Midbrain (tissue), 1 donor: Measurements from ENCODE around the gene AGBL1.

ENCODE experiments used
- DNase-seq: peaks from one replicate; lab custom pipeline; 2025; lab: John Stamatoyannopoulos, UW

Gene AGBL1

DNA sequence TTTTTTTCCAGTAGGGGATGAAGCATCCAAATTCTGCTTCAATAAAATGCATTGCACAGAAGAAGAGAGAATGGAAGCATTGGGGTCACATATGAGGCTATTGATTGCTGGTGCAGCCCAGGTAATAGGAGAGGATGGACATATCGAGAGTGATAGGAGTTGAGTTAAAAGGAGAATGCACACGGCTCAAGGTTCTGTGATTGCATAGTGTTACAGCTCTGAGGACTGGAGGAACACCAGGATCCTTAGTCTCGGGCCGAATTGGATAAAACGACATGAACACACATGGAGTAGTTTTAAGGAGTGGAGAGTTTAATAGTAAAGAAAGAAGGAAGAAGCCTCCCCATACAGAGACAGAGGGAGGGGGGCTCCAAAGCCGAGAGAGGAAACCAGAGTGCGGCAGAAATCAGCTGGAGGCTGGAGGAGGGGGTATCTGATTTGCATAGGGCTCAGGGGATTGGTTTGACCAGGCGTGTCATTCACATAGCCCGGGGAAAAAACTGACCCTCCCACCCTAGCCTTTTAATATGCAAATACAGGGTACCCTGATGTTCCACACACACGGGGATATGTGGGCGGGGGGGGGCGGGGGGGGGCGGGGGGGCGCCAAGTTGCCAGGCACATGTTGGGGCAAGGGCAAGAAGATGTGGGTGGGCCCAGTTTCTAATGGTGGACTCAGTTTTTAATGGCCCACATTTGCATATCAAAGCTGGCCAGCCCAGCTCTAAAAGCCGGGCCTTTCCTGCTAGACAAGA is 156.9 kb downstream of the AGBL1 start:
- no peak for DNase-seq

DNA sequence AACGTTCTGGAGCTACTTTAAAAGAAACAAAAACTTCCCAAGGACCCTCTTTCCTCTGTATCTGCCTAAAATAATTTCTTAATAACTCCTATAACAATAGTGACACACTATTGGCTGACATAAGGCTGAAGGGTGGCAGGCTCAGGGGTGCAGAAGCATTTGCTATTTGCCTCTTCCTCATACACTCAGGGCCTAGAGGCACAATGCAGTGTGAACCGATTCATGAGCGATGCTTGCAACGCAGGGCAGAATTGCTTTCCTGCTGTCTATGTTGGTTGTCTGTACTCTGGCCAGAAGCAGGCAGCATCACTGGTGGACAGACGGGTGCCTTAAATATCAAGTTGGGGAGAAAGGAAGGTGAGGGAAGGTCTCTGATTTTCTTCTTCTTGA is 157.4 kb downstream of the AGBL1 start:
- no peak for DNase-seq

DNA sequence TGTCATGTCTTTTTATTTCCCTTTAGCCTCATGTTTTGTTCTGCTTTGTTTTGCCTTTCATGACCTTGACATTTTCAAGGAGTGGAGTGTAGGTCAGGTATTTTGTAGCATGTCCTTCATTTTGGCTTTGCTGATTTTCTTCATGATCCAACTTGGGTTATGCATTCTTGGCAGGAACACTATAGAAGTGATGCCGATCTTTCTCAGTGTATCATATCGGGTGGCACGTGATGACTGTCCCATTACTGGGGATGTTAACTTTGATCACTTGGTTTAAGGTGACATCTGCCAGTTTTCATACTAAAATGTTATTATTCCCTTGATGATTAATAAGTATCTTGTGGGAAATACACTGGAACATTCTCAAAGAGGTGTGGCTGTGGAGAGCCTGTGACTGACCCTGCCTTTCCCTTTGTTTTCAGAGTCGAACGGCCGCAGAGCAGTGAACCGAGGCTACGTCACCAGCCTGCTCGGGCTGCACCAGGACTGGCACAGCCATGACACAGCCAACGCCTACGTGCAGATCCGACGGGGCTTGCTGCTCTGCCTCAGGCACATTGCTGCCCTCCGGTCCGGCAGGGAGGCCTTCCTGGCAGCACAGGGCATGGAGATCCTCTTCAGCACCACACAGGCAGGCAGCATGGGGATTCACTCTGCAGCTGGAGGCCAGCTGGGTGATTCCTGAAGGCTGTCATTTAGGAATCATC is 167.7 kb downstream of the AGBL1 start:
- DNase-seq, result no peak

DNA sequence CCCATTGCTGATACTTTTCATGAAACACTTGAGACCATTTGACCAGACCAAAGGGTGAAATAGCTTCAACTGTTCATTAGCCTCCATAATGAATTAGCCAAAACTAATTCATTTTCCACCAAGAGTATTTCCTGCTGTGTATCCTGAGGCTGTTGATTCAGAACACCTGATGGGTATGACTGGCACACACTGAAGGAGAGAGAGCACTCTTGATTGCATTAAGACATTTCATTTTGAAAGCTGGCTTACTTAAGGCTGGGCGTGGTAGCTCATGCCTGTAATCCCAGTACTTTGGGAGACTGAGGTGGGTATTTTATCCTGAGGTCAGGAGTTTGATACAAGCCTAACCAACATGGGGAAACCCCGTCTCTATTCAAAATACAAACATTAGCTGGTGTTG is 175.6 kb downstream of the AGBL1 start:
- DNase-seq, result no peak

DNA sequence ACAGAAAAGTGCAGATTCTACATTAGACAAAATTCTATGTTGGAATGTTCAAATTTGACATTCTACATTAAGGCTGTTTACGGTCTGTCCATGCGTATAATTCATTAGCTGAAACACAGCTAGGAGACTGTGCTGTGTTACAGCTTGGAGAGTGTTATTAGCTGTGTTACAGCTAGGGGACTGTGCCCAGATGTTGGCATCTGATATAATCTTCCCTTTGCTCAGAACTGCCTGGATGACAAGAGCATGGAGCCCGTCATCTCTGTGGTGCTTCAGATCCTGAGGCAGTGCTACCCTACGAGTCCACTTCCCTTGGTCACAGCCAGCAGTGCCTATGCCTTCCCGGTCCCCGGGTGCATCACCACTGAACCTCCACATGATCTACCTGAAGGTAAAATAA is 177.0 kb downstream of the AGBL1 start:
- no peak for DNase-seq

DNA sequence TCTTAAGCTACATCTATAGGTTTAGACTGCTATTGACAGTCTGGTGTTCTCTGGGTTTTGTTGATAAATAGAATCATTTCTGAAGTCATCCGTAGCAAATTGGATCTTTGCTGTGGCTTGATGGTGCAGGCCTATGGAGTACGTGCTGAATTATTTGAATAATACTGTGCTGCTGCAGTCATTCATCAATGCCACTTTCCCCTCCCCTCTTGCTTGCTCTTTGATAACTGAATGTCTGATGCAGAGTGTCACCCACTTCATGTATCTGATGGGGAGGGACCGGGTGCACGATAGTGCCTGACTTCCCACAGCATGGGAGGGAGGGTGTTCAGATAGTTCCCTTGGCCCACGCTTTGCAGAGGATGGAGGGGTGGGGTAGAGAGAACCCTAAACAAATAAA is 179.9 kb downstream of the AGBL1 start:
- no peak for DNase-seq

DNA sequence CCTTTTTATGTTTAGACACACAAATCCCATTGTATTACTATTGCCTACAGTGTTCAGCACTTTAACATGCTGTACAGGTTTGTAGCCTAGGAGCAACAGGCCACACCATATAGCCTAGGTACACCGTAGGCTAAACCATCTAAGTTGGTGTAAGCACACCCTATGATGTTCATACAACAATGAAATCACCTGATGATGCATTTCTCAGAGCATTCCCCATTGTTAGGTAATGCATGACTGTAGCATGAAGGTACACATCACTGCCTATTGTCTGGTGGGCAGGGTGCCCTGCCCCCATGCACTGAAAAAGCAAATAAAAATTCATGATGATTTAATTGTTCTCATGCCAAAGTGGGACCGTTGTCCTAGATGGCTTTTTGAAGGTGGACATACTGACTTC is 183.6 kb downstream of the AGBL1 start:
- DNase-seq, result no peak

DNA sequence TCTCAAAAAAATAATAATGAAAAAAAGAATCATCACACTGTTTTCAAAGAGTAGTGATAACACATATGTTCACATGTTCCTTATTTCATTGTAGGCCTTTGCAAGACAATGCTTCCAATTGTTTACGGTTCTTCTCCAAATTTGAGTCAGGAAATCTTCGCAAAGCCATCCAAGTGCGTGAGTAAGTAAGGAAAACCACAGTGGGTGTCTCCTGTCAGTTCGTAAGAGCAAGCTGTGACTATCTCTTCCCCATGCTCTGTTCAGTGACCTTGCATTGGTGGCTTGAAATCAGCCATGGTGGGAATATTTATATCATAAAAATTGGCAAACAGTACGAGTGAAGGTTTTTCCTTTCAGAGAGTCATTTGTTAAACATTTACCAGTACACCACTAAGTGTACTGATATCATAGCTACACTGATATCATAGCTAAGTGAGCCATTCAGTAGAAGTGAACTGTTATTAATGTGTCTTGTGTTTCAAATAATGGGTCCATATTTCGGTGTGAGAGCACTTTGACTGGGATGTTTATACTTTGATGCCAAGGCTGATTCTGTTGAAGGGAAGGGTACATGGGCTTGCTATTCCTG is 187.3 kb downstream of the AGBL1 start:
- no peak for DNase-seq

DNA sequence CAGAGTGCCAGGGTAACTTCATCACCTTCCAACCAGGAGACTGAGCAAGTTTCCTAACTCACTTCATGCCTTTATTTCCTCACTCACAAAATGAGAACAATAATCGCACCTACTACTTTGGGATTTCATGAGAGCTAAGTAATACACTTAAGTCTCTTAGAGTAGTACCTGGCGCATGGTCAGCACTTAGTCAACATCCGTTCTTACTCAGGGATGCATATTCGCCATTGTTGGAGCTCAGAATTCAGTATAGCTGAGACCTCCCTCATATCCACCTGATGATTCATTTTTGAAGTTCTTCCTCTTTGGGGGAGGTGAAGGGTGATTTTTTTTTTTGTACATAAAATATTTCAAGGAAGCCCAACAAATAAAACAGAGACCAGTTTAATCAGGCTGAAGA is 188.2 kb downstream of the AGBL1 start:
- no peak for DNase-seq

DNA sequence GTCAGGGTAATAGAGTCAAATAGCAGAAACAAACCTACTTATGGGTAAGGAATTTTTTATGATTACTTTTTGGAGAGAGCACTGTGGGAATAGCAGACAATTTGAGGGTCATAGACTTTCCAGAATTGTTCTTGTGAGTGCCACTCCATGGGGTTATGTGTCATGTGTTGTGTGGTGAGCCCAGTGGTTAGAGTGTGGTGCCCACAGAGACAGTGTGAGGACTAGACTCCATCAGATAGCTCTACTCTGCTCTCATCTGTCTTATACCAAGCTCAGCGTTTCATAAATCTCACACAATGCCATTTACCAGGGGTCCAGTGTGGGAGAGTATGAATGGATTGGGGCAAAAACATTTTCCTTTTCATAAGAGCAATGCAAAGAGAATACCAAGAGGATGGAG is 188.9 kb downstream of the AGBL1 start:
- no peak for DNase-seq

DNA sequence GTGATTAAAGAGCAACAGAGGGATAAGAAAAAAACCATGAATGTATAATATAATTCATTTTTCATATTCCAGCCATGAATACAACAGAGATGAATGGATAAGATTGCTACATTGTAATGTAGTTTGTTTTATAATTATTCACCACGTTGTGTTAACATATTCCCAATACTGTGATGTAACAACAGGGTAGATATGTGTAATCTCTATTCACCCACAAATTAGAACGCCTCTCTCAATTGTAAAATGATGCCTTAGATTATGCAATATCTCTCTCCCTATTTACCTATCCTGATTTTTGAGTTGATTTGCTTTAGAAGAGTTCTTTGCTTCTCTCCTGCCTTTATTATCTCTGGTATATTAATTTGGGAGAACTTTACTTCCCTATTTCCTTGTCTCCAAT is 193.6 kb downstream of the AGBL1 start:
- no peak for DNase-seq

DNA sequence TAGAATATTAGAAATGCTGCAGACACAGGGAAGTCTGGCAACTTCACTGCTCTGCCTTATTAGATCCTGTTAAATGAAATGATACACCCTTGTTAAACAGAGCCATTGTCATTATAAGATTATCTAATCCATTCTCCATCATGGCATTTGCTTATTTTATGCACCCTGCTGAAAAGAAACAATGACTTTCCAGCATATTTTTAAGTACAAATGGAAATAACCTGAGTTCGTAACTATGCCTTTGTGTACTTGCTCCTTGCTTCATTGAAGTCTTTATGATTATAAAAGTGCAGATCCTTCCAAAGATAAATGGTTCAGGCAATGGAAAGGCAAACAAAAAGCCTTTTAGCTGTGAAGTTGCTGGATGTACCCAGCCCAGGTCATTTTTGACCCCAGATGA is 195.7 kb downstream of the AGBL1 start:
- no peak for DNase-seq

DNA sequence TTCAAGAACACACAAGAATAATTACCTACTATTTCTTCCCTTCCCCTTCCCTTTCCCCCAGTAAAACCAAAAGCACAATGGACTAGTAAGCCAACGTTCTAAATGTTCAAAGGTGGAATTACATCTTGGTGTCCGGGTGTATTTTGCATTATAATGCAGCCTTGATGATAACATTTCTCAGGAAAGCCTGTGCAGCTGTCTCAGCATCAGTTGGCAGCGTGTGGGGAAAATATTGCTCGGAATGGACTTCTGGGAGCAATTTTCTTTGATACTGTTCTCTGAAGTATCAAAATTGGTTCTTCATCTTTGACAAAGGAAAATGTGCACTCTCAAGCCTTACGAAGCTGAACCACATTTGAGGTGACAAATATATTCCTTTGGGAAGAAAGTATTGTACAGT is 198.9 kb downstream of the AGBL1 start:
- no peak for DNase-seq

DNA sequence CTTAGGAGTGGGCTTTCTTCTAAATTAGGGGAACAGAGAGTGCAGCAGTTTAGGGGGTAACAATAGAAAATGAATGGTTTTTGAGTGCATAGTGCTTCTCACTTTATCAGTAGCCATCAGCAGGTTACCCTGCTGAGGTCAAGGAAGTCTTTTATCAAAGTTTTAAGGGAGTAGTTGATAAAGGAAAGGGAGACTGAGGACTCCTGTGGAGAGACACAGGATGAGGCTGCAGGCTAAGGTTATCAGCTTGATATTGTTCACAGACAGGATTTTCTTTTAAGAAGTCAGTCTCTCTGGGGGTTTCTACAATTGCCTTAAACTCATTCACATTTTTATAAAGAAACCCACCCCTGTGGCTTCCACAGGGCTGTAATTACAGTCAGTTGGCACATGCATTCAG is 205.0 kb downstream of the AGBL1 start:
- no peak for DNase-seq

DNA sequence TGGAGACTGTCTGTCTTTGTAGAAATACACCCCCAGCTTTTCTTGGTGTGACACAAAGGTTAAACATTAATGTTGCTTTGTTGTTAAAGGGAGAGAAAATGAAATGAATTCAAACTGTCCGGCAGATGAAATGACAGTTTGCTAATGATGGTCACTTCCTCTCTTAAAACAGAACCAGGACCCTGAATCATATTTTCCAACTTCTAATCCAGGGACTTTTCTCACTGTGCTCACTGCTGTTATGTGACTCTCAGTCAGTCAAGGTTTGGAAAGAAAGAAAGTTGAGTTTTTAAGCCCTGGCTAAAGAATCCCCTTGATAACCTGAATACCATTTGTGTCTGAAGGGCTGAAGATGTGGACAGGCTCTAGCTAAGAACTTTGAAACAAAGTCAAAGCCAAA is 215.8 kb downstream of the AGBL1 start:
- DNase-seq, result no peak

DNA sequence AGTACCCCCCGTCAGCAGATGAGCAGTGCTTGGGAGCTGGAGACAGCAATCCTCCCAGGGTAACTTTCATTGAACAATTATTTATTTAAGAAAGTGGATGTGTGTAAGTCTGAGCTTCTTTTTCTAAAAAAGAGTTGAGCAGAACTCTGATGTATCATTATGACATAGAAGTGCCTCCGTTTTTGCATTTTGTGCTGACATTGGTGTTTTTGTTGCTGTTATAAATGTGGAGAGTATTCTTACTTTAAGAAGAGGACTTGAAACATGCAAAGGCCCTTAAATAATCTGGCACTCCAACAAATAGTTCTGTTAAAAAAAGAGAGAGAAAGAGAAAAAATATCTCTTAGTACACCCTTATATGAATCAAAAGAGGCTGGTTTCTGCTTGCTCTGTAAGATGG is 217.1 kb downstream of the AGBL1 start:
- DNase-seq, result no peak

DNA sequence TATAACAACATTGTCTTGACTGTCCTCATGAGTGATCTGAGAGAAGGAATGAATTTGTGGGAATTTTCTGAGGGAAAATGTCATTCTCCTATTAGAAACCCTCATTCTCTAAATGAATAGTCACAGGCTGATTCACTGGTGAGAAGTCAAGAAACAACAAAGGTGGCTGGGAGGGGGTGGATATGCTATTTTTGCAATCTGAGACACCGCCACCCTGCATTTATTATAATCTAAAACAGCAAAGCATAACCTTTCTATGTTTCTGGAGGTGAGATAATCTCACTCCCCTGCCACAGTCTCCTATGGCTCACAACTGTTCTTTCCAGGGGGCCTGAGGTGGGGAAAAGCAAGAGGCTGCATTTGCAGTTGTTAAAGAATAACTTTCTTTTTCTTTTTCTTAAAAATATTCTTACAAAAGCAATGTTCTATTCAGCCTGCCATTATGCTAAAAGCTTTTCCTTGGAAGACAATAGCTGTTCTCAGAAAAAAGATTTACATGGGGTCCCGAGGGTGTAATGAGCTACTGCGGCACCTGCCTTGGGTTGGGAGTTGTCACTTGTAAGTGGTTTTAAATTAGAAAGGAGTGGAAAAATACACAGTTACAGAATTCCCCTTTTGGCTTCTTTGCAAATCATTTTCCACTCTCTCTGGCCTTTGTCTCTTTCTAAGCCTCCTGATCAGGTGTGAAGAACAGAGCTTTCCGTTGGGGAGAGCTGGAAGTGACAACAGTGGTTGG is 220.9 kb downstream of the AGBL1 start:
- no peak for DNase-seq

DNA sequence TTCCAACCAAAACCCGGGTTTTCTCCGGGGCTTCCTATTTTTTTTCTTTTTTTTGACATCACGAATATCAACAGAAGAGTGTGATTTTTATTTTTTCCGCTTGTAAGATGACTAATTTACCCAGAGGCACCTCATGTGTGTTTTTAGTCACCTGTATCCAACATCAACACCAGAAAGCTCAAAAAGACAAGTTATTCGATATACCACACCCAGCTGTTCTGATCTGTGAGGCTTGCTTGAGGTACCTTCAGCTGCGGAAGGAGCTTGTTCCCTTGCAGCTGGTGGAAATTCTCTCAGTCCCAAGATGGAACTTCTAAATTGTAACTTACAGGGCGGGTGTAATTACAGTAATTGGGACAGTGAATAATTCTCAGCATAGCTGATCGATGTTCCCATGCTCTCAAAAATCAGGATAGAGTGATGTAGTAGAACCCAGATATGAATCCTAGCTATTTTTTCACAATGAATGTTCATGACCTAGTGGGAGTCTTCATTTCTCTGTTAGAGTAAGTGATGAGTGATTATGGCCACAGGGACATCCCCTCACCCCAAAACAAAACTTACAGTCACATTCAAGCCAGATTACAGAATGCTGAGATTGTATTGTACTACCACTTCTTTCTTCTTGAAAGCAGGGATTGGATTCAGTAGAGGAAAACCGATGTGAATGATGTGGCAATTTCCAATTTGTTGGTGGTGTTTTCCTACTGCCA is 232.1 kb downstream of the AGBL1 start:
- DNase-seq, result no peak

DNA sequence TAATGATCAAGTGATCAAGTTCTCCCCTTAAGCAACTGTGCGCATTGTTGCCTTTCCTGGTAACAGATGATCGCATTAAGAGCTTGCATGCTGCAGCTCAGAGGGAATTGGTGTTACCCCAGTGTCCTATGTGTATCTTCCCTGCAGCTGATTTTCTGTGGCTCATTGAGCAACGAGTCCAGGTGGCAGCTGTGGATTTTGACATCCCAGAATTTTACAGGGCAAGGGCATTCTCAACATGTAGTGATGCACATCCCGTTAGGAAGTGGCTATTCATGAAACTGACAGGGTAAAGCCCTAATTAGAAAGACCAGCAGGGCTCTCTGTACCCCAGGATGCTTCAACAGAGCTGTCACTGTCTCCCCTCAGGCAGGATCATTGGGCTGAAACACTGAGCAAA is 232.8 kb downstream of the AGBL1 start:
- no peak for DNase-seq

DNA sequence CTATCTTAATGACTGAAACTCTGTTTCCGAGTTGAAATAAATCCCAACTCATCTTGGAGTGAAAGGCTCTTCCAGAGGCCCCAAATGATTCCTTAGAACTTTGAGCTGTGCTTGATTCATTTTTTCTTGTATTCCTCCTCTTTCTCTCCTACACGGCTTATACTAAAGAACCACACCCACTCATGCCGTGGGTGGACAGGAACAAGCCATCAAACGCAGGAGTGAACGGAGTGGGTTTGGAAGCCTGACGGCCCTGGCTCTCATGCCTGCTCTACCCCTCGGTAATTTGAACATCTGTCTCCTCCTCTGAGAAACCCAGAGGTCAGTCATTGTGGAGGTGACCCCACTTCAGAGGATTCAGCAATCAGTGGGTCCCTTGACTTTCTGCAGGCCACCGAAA is 236.5 kb downstream of the AGBL1 start:
- DNase-seq, result no peak

DNA sequence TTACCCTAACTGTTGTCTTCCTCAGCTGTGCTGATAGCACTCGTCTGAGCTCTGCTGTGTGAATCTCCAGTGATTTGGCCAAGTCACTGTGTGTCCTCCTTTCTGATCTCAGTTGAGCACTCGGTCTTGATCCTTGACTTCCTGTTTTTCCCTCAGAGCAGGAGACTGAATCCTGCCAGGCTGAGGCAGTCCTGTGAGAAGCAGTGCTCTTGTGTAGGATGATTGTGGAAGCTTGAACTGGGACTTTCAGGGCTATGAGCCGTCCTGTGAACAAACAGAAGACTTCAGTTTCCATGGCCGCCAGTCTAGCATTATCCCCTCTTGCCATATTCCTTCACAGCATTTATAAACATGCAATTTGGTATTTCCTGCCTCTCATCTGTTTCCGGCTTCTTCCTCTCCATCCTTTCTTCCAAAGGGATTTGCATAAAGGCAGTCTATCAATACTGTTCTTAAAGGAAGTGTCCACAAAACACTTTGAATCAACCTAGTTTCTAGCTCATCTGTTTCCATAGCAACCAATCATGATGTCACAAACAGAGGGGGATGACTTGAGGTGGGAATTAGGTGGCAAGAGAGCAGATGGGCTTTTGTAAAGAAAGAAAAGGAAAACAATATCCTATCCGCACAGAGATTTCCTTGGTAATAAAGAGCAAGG is 237.2 kb downstream of the AGBL1 start:
- DNase-seq, result no peak

DNA sequence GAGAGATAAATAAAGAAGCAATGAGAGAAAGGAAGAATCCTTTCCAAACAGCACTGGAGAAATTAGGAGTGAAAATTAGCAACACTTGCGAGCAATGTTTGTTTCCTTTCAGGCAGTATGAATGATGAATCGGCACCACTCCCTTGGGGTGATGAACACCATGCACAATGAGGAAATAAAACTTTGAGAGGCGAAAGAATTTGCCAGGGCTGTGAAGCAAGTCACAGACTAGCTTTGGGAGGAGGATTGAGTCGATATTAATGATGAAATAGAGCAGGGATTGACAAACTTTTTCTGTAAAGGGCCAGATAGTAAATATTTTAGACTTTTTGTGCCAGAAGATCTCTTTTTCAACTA is 237.7 kb downstream of the AGBL1 start:
- DNase-seq, result no peak
